H9 (cell line): Measurements from ENCODE around the gene SEMA6A. TPM values are rescaled to one million over a fixed set of nuclear protein-coding genes. Genes with fewer than 3 reads are reported as not detected.

Experiments used
- DNase-seq: peaks from one replicate; pipeline ENCODE4 v3.0.0-alpha.2; 2017
- H2AFZ ChIP-seq: one replicate; pipeline ENCODE4 v1.6.1; 2013; ENCODE audit warnings: mild to moderate bottlenecking, low read length, control low read depth, moderate library complexity
- H2AK5ac ChIP-seq: 2 replicates; pipeline ENCODE4 v1.6.1; 2013; ENCODE audit warnings: low read length, control low read depth, mixed read lengths; ENCODE audit not compliant: insufficient read length
- H2BK120ac ChIP-seq: one replicate; pipeline ENCODE4 v1.6.1; 2013; ENCODE audit warnings: low read depth, mild to moderate bottlenecking, low read length, control low read depth, inconsistent platforms; ENCODE audit not compliant: poor library complexity, severe bottlenecking
- H2BK12ac ChIP-seq: 2 replicates; pipeline ENCODE4 v1.6.1; 2013; ENCODE audit warnings: low read length, control low read depth, mixed read lengths, low read depth; ENCODE audit not compliant: insufficient read length
- H2BK15ac ChIP-seq: 2 replicates; pipeline ENCODE4 v1.6.1; 2013; ENCODE audit warnings: low read depth, low read length, control low read depth
- H2BK20ac ChIP-seq: one replicate; pipeline ENCODE4 v1.6.1; 2013; ENCODE audit warnings: low read depth, mild to moderate bottlenecking, low read length, control low read depth, inconsistent platforms; ENCODE audit not compliant: poor library complexity, severe bottlenecking
- H2BK5ac ChIP-seq: 2 replicates; pipeline ENCODE4 v1.6.1; 2013; ENCODE audit warnings: low read length, control low read depth, mixed read lengths; ENCODE audit not compliant: insufficient read length
- H3K14ac ChIP-seq: 2 replicates; pipeline ENCODE4 v1.6.1; 2013; ENCODE audit warnings: low read length, control low read depth; ENCODE audit not compliant: insufficient read depth
- H3K18ac ChIP-seq: 2 replicates; pipeline ENCODE4 v1.6.1; 2013; ENCODE audit warnings: low read depth, mild to moderate bottlenecking, mixed read lengths, low read length, control low read depth; ENCODE audit not compliant: insufficient read length
- H3K23ac ChIP-seq: 2 replicates; pipeline ENCODE4 v1.6.1; 2013; ENCODE audit warnings: low read length, control low read depth, mixed read lengths, low read depth; ENCODE audit not compliant: insufficient read length
- H3K23me2 ChIP-seq: 2 replicates; pipeline ENCODE4 v1.6.1; 2013; ENCODE audit warnings: low read depth, mild to moderate bottlenecking, mixed read lengths, low read length, control low read depth; ENCODE audit not compliant: insufficient read length, poor library complexity, severe bottlenecking
- H3K27ac ChIP-seq: 2 replicates; pipeline ENCODE4 v1.5.1; 2013; ENCODE audit warnings: low read length, control low read depth, mixed read lengths, low read depth; ENCODE audit not compliant: insufficient read length
- H3K27me3 ChIP-seq: 2 replicates; pipeline ENCODE4 v1.6.1; 2013; ENCODE audit warnings: low read length, control low read depth, inconsistent platforms; ENCODE audit not compliant: insufficient read depth
- H3K4ac ChIP-seq: 2 replicates; pipeline ENCODE4 v1.6.1; 2013; ENCODE audit warnings: low read depth, mild to moderate bottlenecking, control low read depth, inconsistent platforms, low read length, moderate library complexity
- H3K4me1 ChIP-seq: 2 replicates; pipeline ENCODE4 v1.6.1; 2013; ENCODE audit warnings: low read length, control low read depth, inconsistent platforms; ENCODE audit not compliant: insufficient read depth
- H3K4me2 ChIP-seq: 2 replicates; pipeline ENCODE4 v1.6.1; 2013; ENCODE audit warnings: low read length, control low read depth, mixed read lengths; ENCODE audit not compliant: insufficient read length, insufficient read depth
- H3K56ac ChIP-seq: 2 replicates; pipeline ENCODE4 v1.6.1; 2013; ENCODE audit warnings: low read depth, mild to moderate bottlenecking, mixed read lengths, low read length, control low read depth; ENCODE audit not compliant: insufficient read length
- H3K79me1 ChIP-seq: 2 replicates; pipeline ENCODE4 v1.6.1; 2013; ENCODE audit warnings: low read depth, mild to moderate bottlenecking, moderate library complexity, low read length, control low read depth, inconsistent platforms; ENCODE audit not compliant: insufficient read depth, poor library complexity, severe bottlenecking
- H3K79me2 ChIP-seq: 2 replicates; pipeline ENCODE4 v1.6.1; 2013; ENCODE audit warnings: low read length, control low read depth, inconsistent platforms; ENCODE audit not compliant: insufficient read depth
- H3K9ac ChIP-seq: 2 replicates; pipeline ENCODE4 v1.6.1; 2013; ENCODE audit warnings: low read length, control low read depth, mixed read lengths; ENCODE audit not compliant: insufficient read length; ENCODE audit errors: extremely low read depth
- H3K9me3 ChIP-seq: one replicate; pipeline ENCODE4 v1.6.1; 2013; ENCODE audit warnings: low read depth, low read length, inconsistent platforms; ENCODE audit not compliant: control insufficient read depth
- H3T11ph ChIP-seq: one replicate; pipeline ENCODE4 v1.6.1; 2013; ENCODE audit warnings: mild to moderate bottlenecking, low read length, control low read depth, inconsistent platforms
- H4K20me1 ChIP-seq: one replicate; pipeline ENCODE4 v1.6.1; 2013; ENCODE audit not compliant: control insufficient read depth, insufficient read length, insufficient read depth
- H4K5ac ChIP-seq: 2 replicates; pipeline ENCODE4 v1.6.1; 2013; ENCODE audit warnings: low read depth, mild to moderate bottlenecking, mixed read lengths, low read length, control low read depth; ENCODE audit not compliant: insufficient read length
- H4K8ac ChIP-seq: replicated peaks from 2 replicates; pipeline ENCODE4 v1.6.1; 2013; ENCODE audit warnings: low read length, control low read depth, mixed read lengths, low read depth; ENCODE audit not compliant: insufficient read length
- H4K91ac ChIP-seq: 2 replicates; pipeline ENCODE4 v1.6.1; 2013; ENCODE audit warnings: low read depth, mild to moderate bottlenecking, moderate library complexity, mixed read lengths, low read length, control low read depth; ENCODE audit not compliant: insufficient read length
- H3K27ac Mint-ChIP-seq, 3 experiments: 2 replicates in 2 of 3; 3 replicates in 1 of 3; pipeline ENCODE4 v1.8.0; 2020 to 2021; ENCODE audit warnings: mixed read lengths in 3 of 3, mild to moderate bottlenecking in 1 of 3, moderate library complexity in 1 of 3
- H3K27me3 Mint-ChIP-seq: 2 replicates; pipeline ENCODE4 v1.8.0; 2021; ENCODE audit warnings: low read depth, mild to moderate bottlenecking, moderate library complexity, mixed read lengths
- H3K36me3 Mint-ChIP-seq, 3 experiments: 2 replicates in 2 of 3; 3 replicates in 1 of 3; pipeline ENCODE4 v1.8.0; 2020 to 2021; ENCODE audit warnings: low read depth in 3 of 3, mixed read lengths in 3 of 3; ENCODE audit not compliant: insufficient read depth in 1 of 3
- H3K4me1 Mint-ChIP-seq, 2 experiments: 2 replicates each; pipeline ENCODE4 v1.8.0; 2020; ENCODE audit warnings: mixed read lengths in 2 of 2
- H3K4me3 Mint-ChIP-seq, 2 experiments: 2 replicates in 1 of 2; 3 replicates in 1 of 2; pipeline ENCODE4 v1.8.0; 2020 to 2021; ENCODE audit warnings: mild to moderate bottlenecking in 2 of 2, mixed read lengths in 2 of 2, moderate library complexity in 1 of 2
- H3K9me3 Mint-ChIP-seq, 2 experiments: 2 replicates in 1 of 2; 3 replicates in 1 of 2; pipeline ENCODE4 v1.8.0; 2020; ENCODE audit warnings: mild to moderate bottlenecking in 2 of 2, mixed read lengths in 2 of 2, moderate library complexity in 1 of 2
- CTCF ChIP-seq: fragments of 200-600 bp; sonication (generic); conservative IDR thresholded peaks from 3 replicates; pipeline ENCODE4 v1.8.0; 2021; ENCODE audit warnings: antibody characterized with exemption, mild to moderate bottlenecking
- WGBS: extraction: QIAGEN DNeasy Blood & Tissue Kit; methylation state at CpG from one replicate; pipeline ENCODE4 v1.1.7; 2013; ENCODE audit warnings: missing lambda C conversion rate, low lambda C conversion rate, mixed read lengths; ENCODE audit not compliant: insufficient read length; ENCODE audit errors: extremely low coverage; 5-methylcytosine and 5-hydroxymethylcytosine counted together
- total RNA-seq: library from RNA; stranded (reverse); gene quantifications from 2 replicates; pipeline ENCODE4 v1.2.1, GENCODE V29; 2021

The SEMA6A gene
- total RNA-seq, 1 experiment from 2014 or later, result 354 TPM

- no peak overlapping the region for H2BK20ac ChIP-seq
- H3K4me1 Mint-ChIP-seq, result peaks cover 82 to 85% of the 10 kb centered on the region in 2 experiments
- H2BK15ac ChIP-seq, result no peak overlapping the region
- TF ChIP-seq CTCF, result no peak
- peaks cover 2% of the 10 kb centered on the region for H3K79me1 ChIP-seq
- no peaks in the 10 kb centered on the region for H3K9me3 ChIP-seq
- WGBS, result no CpG with 5 or more reads among the region's 16 CpGs
- no peak overlapping the region for H4K5ac ChIP-seq
- peak overlapping the region; percentile 61 to 98 (median 97) for H3K27ac Mint-ChIP-seq
- H3K18ac ChIP-seq, result no peak overlapping the region
- H3K4ac ChIP-seq, result no peak overlapping the region
- no peak overlapping the region for H2AFZ ChIP-seq
- H3K4me1 ChIP-seq, result peaks cover 42% of the 10 kb centered on the region
- H3K27me3 Mint-ChIP-seq, result no peaks in the 10 kb centered on the region
- no peaks in the 10 kb centered on the region for H3K9me3 Mint-ChIP-seq
- DNase-seq, result peak; percentile 93
- no peak overlapping the region for H4K91ac ChIP-seq
- no peak overlapping the region for H4K8ac ChIP-seq
- H3K56ac ChIP-seq, result no peak overlapping the region
- H3K23ac ChIP-seq, result no peak overlapping the region
- no peak overlapping the region for H3T11ph ChIP-seq
- no peak overlapping the region for H2BK5ac ChIP-seq
- H4K20me1 ChIP-seq, result no peaks in the 10 kb centered on the region
- no peak overlapping the region for H3K9ac ChIP-seq
- H3K27ac ChIP-seq, result peak overlapping the region; percentile 42
- H2BK120ac ChIP-seq, result no peak overlapping the region
- no peaks in the 10 kb centered on the region for H3K27me3 ChIP-seq
- H3K36me3 Mint-ChIP-seq, result peaks cover 0 to 5% (median 2%) of the 10 kb centered on the region in 3 experiments; a peak in 3 of 7 replicates
- no peaks in the 10 kb centered on the region for H3K23me2 ChIP-seq
- H2BK12ac ChIP-seq, result no peak overlapping the region
- peaks cover 89% of the 10 kb centered on the region for H3K79me2 ChIP-seq
- H3K4me2 ChIP-seq, result peak overlapping the region; percentile 43
- peak overlapping the region in 1 of 2 experiments; percentile 60; a peak in 3 of 5 replicates for H3K4me3 Mint-ChIP-seq
- H2AK5ac ChIP-seq, result no peak overlapping the region
- no peak overlapping the region for H3K14ac ChIP-seq
Measured at GRCh38 chr5:116559239-116559638, 15.4 kb downstream of the SEMA6A start.
